Sigmoid colon (tissue), 4 donors: ENCODE data around the gene ARIH1.

Source experiments
- POLR2A ChIP-seq, 2 donors: fragments of 450-650 bp; IDR thresholded peaks; one replicate each; pipeline ENCODE4 v1.6.1; 2016; ENCODE audit warnings: antibody characterized with exemption in 2 of 2, mild to moderate bottlenecking in 2 of 2, moderate library complexity in 2 of 2
- POLR2AphosphoS5 ChIP-seq, 4 donors: sonication (generic); formaldehyde crosslinking; IDR thresholded peaks; one replicate each; pipeline ENCODE4 v1.6.1; 2017; ENCODE audit warnings: antibody characterized with exemption in 4 of 4
- TF ChIP-seq, protein P1 (sequence below), 4 experiments: fragments of 450-650 bp in 3 of 4; fragments of 200-600 bp in 1 of 4; IDR thresholded peaks; one replicate each; pipeline ENCODE4 v1.5.1; 2016 to 2019; ENCODE audit warnings: antibody characterized with exemption in 4 of 4, mild to moderate bottlenecking in 3 of 4, moderate library complexity in 2 of 4

DNA sequence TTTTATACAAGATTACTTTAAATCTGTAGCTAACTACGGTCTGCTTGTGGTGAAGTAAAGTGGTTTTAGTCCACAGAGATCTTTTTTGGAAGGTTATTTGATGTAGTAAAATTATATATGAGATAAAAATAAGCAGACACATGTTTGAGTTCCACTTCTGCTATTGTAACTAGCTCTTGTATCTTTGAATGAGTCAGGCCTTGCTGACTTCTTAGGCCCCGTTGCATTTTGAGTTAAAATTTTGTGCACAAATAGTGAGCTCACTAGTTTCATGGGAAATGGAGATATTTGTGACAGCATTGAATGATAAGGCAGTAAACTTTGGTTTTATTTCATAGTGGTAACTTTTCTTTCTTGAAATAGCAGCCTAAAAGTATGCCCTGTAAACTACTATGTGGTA, 42.6 kb downstream of the ARIH1 start:
- TF ChIP-seq, protein P1, sequence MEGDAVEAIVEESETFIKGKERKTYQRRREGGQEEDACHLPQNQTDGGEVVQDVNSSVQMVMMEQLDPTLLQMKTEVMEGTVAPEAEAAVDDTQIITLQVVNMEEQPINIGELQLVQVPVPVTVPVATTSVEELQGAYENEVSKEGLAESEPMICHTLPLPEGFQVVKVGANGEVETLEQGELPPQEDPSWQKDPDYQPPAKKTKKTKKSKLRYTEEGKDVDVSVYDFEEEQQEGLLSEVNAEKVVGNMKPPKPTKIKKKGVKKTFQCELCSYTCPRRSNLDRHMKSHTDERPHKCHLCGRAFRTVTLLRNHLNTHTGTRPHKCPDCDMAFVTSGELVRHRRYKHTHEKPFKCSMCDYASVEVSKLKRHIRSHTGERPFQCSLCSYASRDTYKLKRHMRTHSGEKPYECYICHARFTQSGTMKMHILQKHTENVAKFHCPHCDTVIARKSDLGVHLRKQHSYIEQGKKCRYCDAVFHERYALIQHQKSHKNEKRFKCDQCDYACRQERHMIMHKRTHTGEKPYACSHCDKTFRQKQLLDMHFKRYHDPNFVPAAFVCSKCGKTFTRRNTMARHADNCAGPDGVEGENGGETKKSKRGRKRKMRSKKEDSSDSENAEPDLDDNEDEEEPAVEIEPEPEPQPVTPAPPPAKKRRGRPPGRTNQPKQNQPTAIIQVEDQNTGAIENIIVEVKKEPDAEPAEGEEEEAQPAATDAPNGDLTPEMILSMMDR (IDR thresholded peaks at IDR 0.05): no peak
- no peak for TF ChIP-seq POLR2A (IDR thresholded peaks at IDR 0.05)
- no peak for TF ChIP-seq POLR2AphosphoS5 (IDR thresholded peaks at IDR 0.05)
